ENCODE results near the gene ASTN1.
A peak's percentile ranks its signal among the peaks of the same experiment; 100 is the strongest.

The ASTN1 gene

GRCh38 chr1:176989023-176989422 is 175.5 kb downstream of the ASTN1 start:
- TF ChIP-seq CTCF (IDR thresholded peaks at IDR 0.05; ENCODE audit: insufficient read depth, low read depth, low read length, missing control alignments), result no peak
- DNase-seq (ENCODE audit: low read depth), result peak; percentile 89
- H3K4me3 ChIP-seq (ENCODE audit: low read length), result no peak overlapping the region

GRCh38 chr1:176987016-176987415 is 177.5 kb downstream of the ASTN1 start:
- DNase-seq (ENCODE audit: low read depth), result peak; percentile 79

GRCh38 chr1:176983731-176984130 is 180.8 kb downstream of the ASTN1 start:
- no peak for DNase-seq (ENCODE audit: low read depth)
- no peak overlapping the region for H3K4me3 ChIP-seq (ENCODE audit: low read length)
- no peak for TF ChIP-seq CTCF (IDR thresholded peaks at IDR 0.05; ENCODE audit: insufficient read depth, low read depth, low read length, missing control alignments)

More at GRCh38 chr1:176987016-176987415, 177.5 kb downstream of the ASTN1 start:
- H3K4me3 ChIP-seq (ENCODE audit: low read length), result no peak overlapping the region
- no peak for TF ChIP-seq CTCF (IDR thresholded peaks at IDR 0.05; ENCODE audit: insufficient read depth, low read depth, low read length, missing control alignments)

- TF ChIP-seq CTCF (IDR thresholded peaks at IDR 0.05; ENCODE audit: insufficient read depth, low read depth, low read length, missing control alignments), result no peak
- no peak for DNase-seq (ENCODE audit: low read depth)
- H3K4me3 ChIP-seq (ENCODE audit: low read length), result no peak overlapping the region
These were observed 187.7 kb downstream of the ASTN1 start for GRCh38 chr1:176976771-176977170.

- TF ChIP-seq CTCF (IDR thresholded peaks at IDR 0.05; ENCODE audit: insufficient read depth, low read depth, low read length, missing control alignments), result no peak
- no peak for DNase-seq (ENCODE audit: low read depth)
These were observed 188.3 kb downstream of the ASTN1 start for GRCh38 chr1:176976225-176976624.

GRCh38 chr1:176964687-176965086 is 199.8 kb downstream of the ASTN1 start:
- DNase-seq (ENCODE audit: low read depth), result no peak
- H3K4me3 ChIP-seq (ENCODE audit: low read length), result no peak overlapping the region
- TF ChIP-seq CTCF (IDR thresholded peaks at IDR 0.05; ENCODE audit: insufficient read depth, low read depth, low read length, missing control alignments), result no peak

More at GRCh38 chr1:176976225-176976624, 188.3 kb downstream of the ASTN1 start:
- no peak overlapping the region for H3K4me3 ChIP-seq (ENCODE audit: low read length)

- no peak for TF ChIP-seq CTCF (IDR thresholded peaks at IDR 0.05; ENCODE audit: insufficient read depth, low read depth, low read length, missing control alignments)
- DNase-seq (ENCODE audit: low read depth), result no peak
- no peak overlapping the region for H3K4me3 ChIP-seq (ENCODE audit: low read length)
These were observed 201.3 kb downstream of the ASTN1 start for GRCh38 chr1:176963181-176963580.

All from epithelial cell of esophagus (primary cell).